PFSK-1 (cell line): ENCODE measurements around the gene MAPK8.

Experiments used
- POLR2AphosphoS5 ChIP-seq: IDR thresholded peaks from 2 replicates; pipeline ENCODE4 v1.6.1; 2012; ENCODE audit warnings: low read depth, mild to moderate bottlenecking, control low read depth, low read length, moderate library complexity
- SIN3A ChIP-seq: IDR thresholded peaks from 2 replicates; pipeline ENCODE4 v1.6.1; 2012; ENCODE audit warnings: mild to moderate bottlenecking, low read length, moderate library complexity, borderline replicate concordance; ENCODE audit not compliant: insufficient read depth
- TAF1 ChIP-seq: IDR thresholded peaks from 2 replicates; pipeline ENCODE4 v1.6.1; 2012; ENCODE audit warnings: low read length, control low read depth, borderline replicate concordance; ENCODE audit not compliant: insufficient read depth
- TF ChIP-seq, protein P1 (sequence below), 2 experiments: IDR thresholded peaks; 2 replicates each; pipeline versions ENCODE4 v1.6.1 to v1.8.0; 2011 to 2012; ENCODE audit warnings: low read depth in 2 of 2, low read length in 2 of 2, control low read depth in 1 of 2, inconsistent platforms in 1 of 2, mild to moderate bottlenecking in 1 of 2, moderate library complexity in 1 of 2; ENCODE audit not compliant: insufficient read depth in 1 of 2

DNA sequence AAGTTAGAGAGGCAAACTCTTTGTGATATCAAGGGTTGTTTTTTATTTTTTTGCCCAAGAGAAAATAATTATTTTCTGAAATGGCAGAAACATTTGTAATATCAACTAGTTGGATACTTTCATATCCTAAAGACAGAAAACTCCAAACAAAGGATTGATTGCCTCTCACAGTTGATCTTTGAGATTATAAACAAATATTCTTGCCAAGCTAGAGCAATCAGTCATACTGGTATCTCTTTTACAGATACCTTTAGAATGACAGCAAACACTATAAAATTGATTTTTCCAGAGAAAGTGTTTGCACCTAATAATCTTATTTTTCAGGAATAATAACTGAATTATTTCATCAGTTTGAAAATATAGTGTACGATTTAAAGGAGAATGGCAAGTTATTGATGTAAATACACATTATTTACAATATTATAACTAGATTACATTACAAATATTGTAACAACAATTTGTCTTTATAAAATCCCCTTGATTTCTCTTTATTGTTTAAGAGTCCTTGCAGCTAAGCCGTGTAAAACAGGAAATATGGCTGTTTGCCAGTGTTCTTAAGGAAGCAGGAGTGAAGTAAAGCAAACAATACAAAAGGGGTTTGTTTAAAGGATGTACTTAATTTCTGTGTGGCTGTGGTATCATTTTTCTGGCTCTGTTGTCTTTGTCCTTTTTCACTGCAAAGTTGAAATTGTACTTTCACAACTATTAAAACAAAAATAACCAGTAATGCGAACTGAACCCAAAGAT is 58.4 kb downstream of the MAPK8 start:
- TF ChIP-seq POLR2AphosphoS5 (no peak), TAF1 (no peak), SIN3A (no peak)
- TF ChIP-seq, protein P1, sequence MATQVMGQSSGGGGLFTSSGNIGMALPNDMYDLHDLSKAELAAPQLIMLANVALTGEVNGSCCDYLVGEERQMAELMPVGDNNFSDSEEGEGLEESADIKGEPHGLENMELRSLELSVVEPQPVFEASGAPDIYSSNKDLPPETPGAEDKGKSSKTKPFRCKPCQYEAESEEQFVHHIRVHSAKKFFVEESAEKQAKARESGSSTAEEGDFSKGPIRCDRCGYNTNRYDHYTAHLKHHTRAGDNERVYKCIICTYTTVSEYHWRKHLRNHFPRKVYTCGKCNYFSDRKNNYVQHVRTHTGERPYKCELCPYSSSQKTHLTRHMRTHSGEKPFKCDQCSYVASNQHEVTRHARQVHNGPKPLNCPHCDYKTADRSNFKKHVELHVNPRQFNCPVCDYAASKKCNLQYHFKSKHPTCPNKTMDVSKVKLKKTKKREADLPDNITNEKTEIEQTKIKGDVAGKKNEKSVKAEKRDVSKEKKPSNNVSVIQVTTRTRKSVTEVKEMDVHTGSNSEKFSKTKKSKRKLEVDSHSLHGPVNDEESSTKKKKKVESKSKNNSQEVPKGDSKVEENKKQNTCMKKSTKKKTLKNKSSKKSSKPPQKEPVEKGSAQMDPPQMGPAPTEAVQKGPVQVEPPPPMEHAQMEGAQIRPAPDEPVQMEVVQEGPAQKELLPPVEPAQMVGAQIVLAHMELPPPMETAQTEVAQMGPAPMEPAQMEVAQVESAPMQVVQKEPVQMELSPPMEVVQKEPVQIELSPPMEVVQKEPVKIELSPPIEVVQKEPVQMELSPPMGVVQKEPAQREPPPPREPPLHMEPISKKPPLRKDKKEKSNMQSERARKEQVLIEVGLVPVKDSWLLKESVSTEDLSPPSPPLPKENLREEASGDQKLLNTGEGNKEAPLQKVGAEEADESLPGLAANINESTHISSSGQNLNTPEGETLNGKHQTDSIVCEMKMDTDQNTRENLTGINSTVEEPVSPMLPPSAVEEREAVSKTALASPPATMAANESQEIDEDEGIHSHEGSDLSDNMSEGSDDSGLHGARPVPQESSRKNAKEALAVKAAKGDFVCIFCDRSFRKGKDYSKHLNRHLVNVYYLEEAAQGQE (IDR thresholded peaks at IDR 0.05; ENCODE audit: insufficient read depth in 1 of 2, low read depth in 2 of 2, low read length in 2 of 2), result no peak
